Breast epithelium (tissue), 4 donors: Measurements from ENCODE around the gene LRP3. TPM values are rescaled to one million over a fixed set of nuclear protein-coding genes. Genes with fewer than 3 reads are reported as not detected.
"Not testable (repeated sequence)": the region's sequence is repeated elsewhere in the genome, so short reads cannot be mapped to it uniquely, and the experiment has no call there.

Experiments used
- DNase-seq, 2 donors: peaks; one replicate each; pipeline ENCODE4 v3.0.0-alpha.2; 2019; ENCODE audit warnings: low spot score in 2 of 2
- H3K27ac ChIP-seq, 2 donors: fragments of 200-600 bp; sonication (generic) in 1 of 2; one replicate each; pipeline ENCODE4 v1.5.1; 2016 to 2019; ENCODE audit warnings: mild to moderate bottlenecking in 1 of 2
- H3K27me3 ChIP-seq, 2 donors: fragments of 200-600 bp; sonication (generic) in 1 of 2; one replicate each; pipeline versions ENCODE4 v1.5.1 to v1.6.0; 2017 to 2019; ENCODE audit warnings: control low read depth in 1 of 2, mild to moderate bottlenecking in 1 of 2
- H3K36me3 ChIP-seq: fragments of 200-600 bp; one replicate; pipeline ENCODE4 v1.5.1; 2019
- H3K4me1 ChIP-seq, 2 donors: fragments of 200-600 bp; sonication (generic); one replicate each; pipeline ENCODE4 v1.5.1; 2016 to 2019; ENCODE audit warnings: control low read depth in 1 of 2
- H3K4me3 ChIP-seq, 3 donors: fragments of 200-600 bp; sonication (generic); 1 replicate in 2 of 3; 2 replicates in 1 of 3; pipeline ENCODE4 v1.5.1; 2016 to 2019; ENCODE audit warnings: mild to moderate bottlenecking in 3 of 3, moderate library complexity in 2 of 3
- H3K9me3 ChIP-seq, 2 donors: fragments of 200-600 bp; sonication (generic) in 1 of 2; one replicate each; pipeline ENCODE4 v1.5.1; 2016 to 2019; ENCODE audit warnings: control low read depth in 1 of 2
- CTCF ChIP-seq, 3 donors: fragments of 450-650 bp; IDR thresholded peaks; one replicate each; pipeline ENCODE4 v1.5.1; 2016 to 2017; ENCODE audit warnings: antibody characterized with exemption in 3 of 3, mild to moderate bottlenecking in 3 of 3, moderate library complexity in 3 of 3
- POLR2A ChIP-seq: fragments of 450-650 bp; IDR thresholded peaks from one replicate; pipeline ENCODE4 v1.6.1; 2016; ENCODE audit warnings: antibody characterized with exemption, mild to moderate bottlenecking, moderate library complexity
- POLR2AphosphoS5 ChIP-seq, 3 donors: sonication (generic); formaldehyde crosslinking; IDR thresholded peaks; one replicate each; pipeline ENCODE4 v1.6.1; 2017; ENCODE audit warnings: antibody characterized with exemption in 3 of 3
- intact Hi-C: fragments of 100-400 bp; cut with DNase I; formaldehyde crosslinking; loops from one replicate; pipeline ENCODE4 v1.15.1; 2023; ENCODE audit warnings: low total_unique reads
- total RNA-seq, 3 donors: library from RNA; depleted of rRNA; stranded (reverse); fragments of >200 nt; gene quantifications; one replicate each; pipeline ENCODE4 v1.1.0, GENCODE V29; 2016

Gene LRP3
- total RNA-seq = 10 to 100 TPM; 15.1 to 29.5 (median 23.8) TPM

- Histone ChIP-seq H3K27ac (peak within 1 kb of the TSS; percentile 63 to 87), H3K27me3 (no peaks in the 10 kb centered on the region), H3K4me1 (peaks cover 0 to 8% of the 10 kb centered on the region in 2 donors), H3K9me3 (no peaks in the 10 kb centered on the region), H3K4me3 (peak within 1 kb of the TSS; percentile 71 to 97 (median 71)), H3K36me3 (no peaks in the 10 kb centered on the region)
- TF ChIP-seq POLR2A = no peak
- TF ChIP-seq CTCF (IDR thresholded peaks at IDR 0.05) = no peak
- TF ChIP-seq POLR2AphosphoS5 (IDR thresholded peaks at IDR 0.05) = no peak
- no peak for DNase-seq
- intact Hi-C loops = no loop called here
These were observed at the start of gene LRP3 for GRCh38 chr19:33193865-33194362. Gene LRP3, plus strand, starts transcription at chr19:33194330. Its CDS starts 456 bp downstream, at chr19:33194786.

GRCh38 chr19:33146209-33146608, 47.9 kb upstream of the LRP3 start:
- intact Hi-C loops = no loop called here
- Histone ChIP-seq H3K27ac (no peak overlapping the region), H3K4me3 (no peak overlapping the region), H3K4me1 (no peaks in the 10 kb centered on the region), H3K36me3 (no peaks in the 10 kb centered on the region), H3K27me3 (no peaks in the 10 kb centered on the region), H3K9me3 (no peaks in the 10 kb centered on the region)
- no peak for DNase-seq
- TF ChIP-seq POLR2AphosphoS5 (IDR thresholded peaks at IDR 0.05) (no peak), POLR2A (no peak), CTCF (IDR thresholded peaks at IDR 0.05) (no peak)

- no peaks in the 10 kb centered on the region for H3K9me3 ChIP-seq
- no peaks in the 10 kb centered on the region for H3K36me3 ChIP-seq
- intact Hi-C loops = no loop called here
- H3K4me1 ChIP-seq = no peaks in the 10 kb centered on the region
- no peak for DNase-seq
- H3K4me3 ChIP-seq = no peak overlapping the region
- no peak overlapping the region for H3K27ac ChIP-seq
- TF ChIP-seq POLR2AphosphoS5 (IDR thresholded peaks at IDR 0.05) (no peak), POLR2A (no peak), CTCF (IDR thresholded peaks at IDR 0.05) (no peak)
- H3K27me3 ChIP-seq = no peaks in the 10 kb centered on the region
These were observed 46.6 kb upstream of the LRP3 start for GRCh38 chr19:33147538-33147937.

- Histone ChIP-seq H3K27ac (no peak overlapping the region), H3K27me3 (no peaks in the 10 kb centered on the region), H3K4me3 (no peak overlapping the region), H3K4me1 (no peaks in the 10 kb centered on the region), H3K9me3 (no peaks in the 10 kb centered on the region), H3K36me3 (no peaks in the 10 kb centered on the region)
- DNase-seq = no peak
- intact Hi-C loops = no loop called here
- TF ChIP-seq POLR2AphosphoS5 (IDR thresholded peaks at IDR 0.05) = no peak
- TF ChIP-seq POLR2A = no peak
- TF ChIP-seq CTCF (IDR thresholded peaks at IDR 0.05) = no peak
These were observed 43.1 kb upstream of the LRP3 start for GRCh38 chr19:33150852-33151518.

GRCh38 chr19:33152176-33152575, 42.0 kb upstream of the LRP3 start:
- no peaks in the 10 kb centered on the region for H3K36me3 ChIP-seq
- TF ChIP-seq POLR2AphosphoS5 (IDR thresholded peaks at IDR 0.05) (no peak), POLR2A (no peak), CTCF (IDR thresholded peaks at IDR 0.05) (no peak)
- no peaks in the 10 kb centered on the region for H3K27me3 ChIP-seq
- intact Hi-C loops = no loop called here
- H3K9me3 ChIP-seq = no peaks in the 10 kb centered on the region
- H3K4me1 ChIP-seq = no peaks in the 10 kb centered on the region
- H3K27ac ChIP-seq = no peak overlapping the region
- H3K4me3 ChIP-seq = no peak overlapping the region
- no peak for DNase-seq

GRCh38 chr19:33152625-33153024, 41.5 kb upstream of the LRP3 start:
- H3K36me3 ChIP-seq, H3K9me3 ChIP-seq, H3K4me1 ChIP-seq, H3K27ac ChIP-seq, DNase-seq, H3K4me3 ChIP-seq, H3K27me3 ChIP-seq, intact Hi-C loops: not testable (repeated sequence)

GRCh38 chr19:33154313-33154712, 39.8 kb upstream of the LRP3 start:
- H3K27ac ChIP-seq, H3K9me3 ChIP-seq: not testable (repeated sequence)

More at GRCh38 chr19:33154313-33154712, 39.8 kb upstream of the LRP3 start:
- H3K4me3 ChIP-seq, H3K27me3 ChIP-seq, H3K4me1 ChIP-seq, DNase-seq, intact Hi-C loops, H3K36me3 ChIP-seq: not testable (repeated sequence)
